Lung microvascular endothelial cell (primary cell): ENCODE results near the gene MTRFR. TPM values are rescaled to one million over a fixed set of nuclear protein-coding genes. Genes with fewer than 3 reads are reported as not detected.
"Not testable (repeated sequence)": the region's sequence is repeated elsewhere in the genome, so short reads cannot be mapped to it uniquely, and the experiment has no call there.

Experiments used
- DNase-seq, 2 donors: peaks; one replicate each; pipeline versions ENCODE4 v3.0.0 to v3.0.0-alpha.2; 2010; ENCODE audit warnings: low read depth in 2 of 2
- total RNA-seq: library from RNA; depleted of rRNA; stranded (reverse); fragments of >200 nt; gene quantifications from 2 replicates; pipeline ENCODE4 v1.2.1, GENCODE V29; 2014

The MTRFR gene
- total RNA-seq, result 7.4 and 7.7 TPM in 2 replicates

DNA sequence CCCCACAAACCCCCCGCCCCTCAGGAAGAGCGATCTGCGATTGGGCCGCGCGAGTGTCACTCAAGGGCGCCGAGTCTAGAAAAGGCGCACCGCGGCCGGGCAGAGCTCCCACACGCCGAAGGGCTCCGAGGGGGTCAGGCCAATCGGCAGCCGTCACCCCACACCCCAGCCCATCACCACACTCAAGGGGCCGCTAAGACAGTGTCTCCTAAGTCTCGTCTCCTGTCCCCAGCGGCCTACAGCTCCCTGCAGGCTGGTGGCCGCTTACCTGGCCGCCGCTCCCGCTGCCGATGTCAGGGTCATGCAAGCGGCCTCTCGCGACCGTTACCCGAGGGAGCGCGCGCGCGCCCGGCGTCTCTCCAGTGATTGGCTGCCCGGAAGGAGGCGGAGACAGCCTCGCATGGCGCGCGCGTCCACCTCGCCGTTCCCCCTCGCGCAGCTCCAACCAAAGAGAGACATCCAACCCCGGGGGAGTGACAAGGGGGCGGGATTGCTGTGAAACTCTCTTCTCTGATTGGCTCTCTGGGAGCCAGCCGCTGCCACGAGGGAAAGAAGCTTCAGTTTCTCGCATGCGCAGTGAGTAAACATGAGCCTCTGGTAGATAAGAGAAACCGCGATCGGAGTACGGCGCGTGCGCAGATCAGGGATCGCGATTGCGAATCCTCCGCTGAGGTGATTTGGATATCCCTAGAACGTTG lies at the start of gene MTRFR, which contains the start of gene MPHOSPH9:
TSS of gene MTRFR (plus strand) at position 630 of the 698 bp plus-strand sequence. CDS start 20,239 bp downstream, outside the sequence.
TSS of gene MPHOSPH9 (minus strand) at position 335 of the 698 bp plus-strand sequence. CDS start 2,777 bp downstream, outside the sequence.
- peak; percentile 100 for DNase-seq

DNA sequence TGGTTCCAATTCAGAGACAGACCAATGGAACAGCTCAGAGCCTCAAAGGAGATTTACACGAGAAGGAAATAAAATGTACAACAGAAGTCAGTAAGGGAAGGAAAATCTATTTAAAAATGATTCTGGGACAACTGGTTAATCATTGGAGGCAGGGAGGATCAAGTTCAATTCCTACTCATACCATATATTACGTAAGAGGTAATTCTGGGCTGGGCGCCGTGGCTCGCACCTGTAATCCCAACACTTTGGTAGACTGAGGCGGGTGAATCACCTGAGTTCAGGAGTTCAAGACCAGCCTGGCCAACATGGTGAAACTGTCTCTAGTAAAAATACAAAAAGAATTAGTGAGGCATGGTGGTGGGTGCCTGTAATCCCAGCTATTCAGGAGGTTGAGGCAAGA lies 45.6 kb upstream of the MTRFR start:
- no peak for DNase-seq

DNA sequence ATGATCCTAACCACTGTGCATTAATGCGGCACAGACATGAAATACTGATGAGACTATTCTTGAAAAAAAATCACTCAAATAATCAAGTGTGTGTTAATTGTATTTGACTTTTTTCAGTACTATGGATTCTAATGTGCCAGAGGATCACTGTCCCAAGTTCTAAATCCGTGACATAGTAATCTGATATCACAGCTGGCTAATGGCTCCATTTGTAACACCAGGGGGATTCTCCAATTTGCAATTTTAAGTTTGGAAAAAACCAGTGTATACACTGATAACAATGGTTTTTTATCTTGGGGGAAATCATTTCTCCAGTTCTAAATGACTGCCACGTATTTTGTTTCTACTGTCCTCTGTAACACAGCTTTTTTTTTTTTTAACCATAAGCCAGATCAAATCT lies 33.3 kb upstream of the MTRFR start:
- no peak for DNase-seq

DNA sequence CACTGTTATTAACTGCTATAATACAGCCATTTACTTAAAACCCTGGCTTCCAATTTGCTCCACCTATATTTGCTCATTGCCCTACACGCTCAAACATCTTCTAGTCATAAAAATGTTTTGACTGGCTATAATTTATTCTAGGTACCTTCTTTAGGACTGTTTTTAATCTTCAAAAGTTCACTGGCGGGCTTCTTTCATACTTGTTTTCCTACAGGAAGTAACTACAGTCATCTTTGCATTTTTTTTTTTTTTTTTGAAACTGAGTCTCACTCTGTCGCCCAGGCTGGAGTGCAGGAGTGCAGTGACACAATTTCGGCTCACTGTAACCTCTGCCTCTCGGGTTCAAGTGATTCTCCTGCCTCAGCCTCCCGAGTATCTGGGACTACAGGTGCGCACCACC lies 32.8 kb upstream of the MTRFR start:
- DNase-seq, result no peak

DNA sequence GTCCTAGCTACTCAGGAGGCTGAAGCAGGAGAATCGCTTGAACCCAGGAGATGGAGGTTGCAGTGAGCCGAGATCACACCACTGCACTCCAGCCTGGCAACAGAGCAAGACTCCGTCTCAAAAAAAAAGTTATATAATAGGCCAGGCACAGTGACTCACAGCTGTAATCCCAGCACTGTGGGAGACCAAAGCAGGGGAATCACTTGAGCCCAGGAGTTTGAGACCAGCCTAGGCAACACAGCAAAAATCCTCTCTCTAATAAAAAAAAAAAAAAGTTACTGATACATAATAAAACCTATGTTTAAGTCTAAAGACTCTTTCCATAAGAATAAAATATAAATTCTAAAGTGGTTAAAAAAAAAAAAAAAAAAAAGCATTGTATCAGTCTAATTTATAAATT lies 26.4 kb upstream of the MTRFR start:
- not testable (repeated sequence) for DNase-seq

DNA sequence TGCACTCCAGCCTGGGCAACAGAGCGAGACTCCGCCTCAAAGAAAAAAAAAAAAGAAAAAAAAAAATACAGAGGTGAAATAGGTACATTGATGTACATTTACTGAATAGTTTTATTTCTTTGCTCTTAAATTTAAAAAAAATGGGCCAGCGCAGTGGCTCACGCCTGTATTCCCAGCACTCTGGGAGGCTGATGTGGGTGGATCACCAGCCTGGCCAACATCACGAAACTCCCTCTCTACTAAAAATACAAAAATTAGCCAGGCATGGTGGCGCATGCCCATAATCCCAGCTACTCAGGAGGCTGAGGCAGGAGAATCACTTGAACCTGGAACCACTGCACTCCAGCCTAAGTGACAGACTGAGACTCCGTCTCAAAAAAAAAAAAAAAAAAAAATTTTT lies 25.4 kb upstream of the MTRFR start:
- DNase-seq, result not testable (repeated sequence)

DNA sequence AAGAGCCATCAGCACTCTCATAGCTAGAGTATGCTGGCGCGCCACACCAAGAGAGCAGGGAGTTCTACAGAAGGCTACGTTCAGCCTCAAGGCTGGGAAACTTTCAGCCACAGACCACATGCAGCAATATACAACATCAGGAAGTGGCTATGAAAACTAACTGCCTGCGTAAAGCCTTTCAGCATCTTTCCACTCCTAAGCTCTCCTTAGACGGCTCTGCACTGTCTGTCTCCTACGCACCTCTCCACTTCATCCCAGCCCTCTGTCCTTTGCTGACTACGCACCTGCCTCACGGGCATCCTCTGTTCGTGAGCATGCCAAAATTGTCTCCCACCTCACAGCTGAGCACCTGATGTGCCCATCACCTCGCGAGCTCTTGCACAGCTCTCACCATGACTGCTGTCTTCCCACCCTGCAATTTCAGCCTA lies 10.0 kb upstream of the MTRFR start:
- DNase-seq, result no peak

DNA sequence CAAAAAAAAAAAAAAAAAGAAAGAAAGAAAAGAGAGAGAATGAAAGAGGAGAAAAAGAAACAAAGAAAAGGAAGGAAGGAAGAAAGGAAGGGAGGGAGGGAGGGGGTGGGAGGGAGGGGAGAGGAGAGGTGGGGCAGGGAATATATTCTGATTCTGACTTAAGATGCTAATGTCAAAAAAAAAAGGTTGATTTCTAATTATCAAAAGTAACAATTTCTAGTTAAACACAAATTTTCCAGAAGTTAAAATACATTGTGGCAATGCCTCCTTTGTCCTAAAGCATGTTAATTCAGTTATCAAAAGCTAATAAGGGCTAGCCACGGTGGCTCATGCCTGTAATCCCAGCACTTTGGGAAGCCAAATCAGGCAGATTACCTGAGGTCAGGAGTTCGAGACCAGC lies 7.8 kb upstream of the MTRFR start:
- DNase-seq, result no peak

DNA sequence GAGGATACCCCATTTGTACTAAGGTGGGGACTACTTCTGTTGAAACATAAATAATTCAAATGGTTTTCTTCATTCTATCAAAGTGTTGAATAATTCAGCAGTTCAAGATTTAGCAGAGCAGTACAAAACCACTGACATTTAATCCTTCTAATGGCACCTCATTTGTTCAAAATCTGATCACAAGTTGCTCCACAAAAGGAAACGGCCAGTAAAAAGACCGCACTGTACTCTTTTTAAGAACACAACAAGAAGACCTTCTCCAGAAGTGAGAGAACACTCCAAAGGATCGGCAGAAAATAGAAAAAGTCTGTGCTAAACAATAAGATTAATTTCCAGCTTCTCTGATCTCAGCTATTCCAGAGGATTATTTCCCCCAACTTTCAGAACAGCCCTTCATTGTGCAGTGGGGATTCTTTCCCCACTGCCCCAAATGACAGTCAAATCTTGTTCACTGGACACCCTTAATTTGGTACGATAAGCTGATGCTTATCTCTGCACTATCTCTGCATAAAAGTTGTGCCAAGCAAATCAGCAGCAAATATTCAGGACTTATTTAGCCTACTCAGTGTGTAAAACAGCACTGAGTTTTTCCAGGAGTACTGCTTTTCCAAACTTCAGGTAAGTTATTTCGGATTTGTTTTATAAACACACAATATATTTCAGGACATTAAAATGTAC lies 5.5 kb upstream of the MTRFR start:
- DNase-seq, result no peak

DNA sequence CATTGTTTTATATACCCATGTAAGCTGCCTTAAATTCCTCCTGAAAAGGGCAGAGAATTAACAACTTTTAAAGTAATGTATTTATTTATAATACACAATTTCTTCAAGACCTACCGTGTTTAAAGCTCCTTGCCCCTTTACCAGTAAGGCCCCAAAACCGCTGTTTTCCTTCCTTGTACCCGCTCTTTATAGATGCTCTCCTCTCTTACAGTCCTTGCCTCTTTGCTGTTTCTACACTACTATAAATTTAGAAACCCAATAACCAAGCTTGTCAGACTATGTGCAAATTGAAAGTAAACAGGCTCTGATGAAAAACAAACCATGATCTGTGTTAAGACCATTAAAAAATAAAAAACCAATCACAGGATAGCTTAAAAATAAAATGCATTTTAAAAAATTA lies 4.2 kb upstream of the MTRFR start:
- no peak for DNase-seq

DNA sequence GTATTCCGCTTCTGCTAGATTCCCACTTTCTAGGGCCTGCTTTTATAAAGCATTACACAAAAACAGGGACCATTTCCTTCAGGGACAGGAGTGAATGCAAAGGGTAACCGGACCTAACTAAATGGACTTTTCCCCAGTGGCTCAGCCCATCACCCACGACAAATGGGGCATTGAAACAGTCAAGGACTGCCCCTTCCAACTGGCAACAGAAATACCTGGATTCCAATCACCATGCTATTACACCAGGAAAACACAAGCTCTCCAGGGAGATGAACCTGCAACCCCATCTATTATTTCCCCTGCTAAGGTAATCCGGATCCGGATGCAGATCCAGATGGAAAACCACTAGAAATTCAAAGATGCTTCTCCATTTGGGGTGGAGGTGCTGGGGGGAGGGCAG lies 1.3 kb upstream of the MTRFR start:
- DNase-seq, result peak in 1 of 2 donors; percentile 78

DNA sequence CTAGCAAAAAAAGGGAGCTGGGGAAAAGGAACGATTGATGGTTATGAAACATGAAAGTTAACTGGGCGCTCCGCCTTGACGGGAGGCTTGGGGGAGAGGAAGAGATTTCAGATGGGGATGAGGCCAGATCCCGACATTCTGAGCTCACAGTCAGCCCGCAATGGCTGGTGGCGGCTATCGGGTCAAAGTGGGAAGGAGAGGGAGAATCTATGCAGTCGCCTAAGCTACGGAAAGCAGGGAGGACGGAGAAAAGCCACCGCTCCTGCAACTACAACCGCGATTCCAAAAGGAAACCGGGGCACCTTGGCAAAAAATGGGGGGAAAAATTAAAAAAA lies 797 bp upstream of the MTRFR start:
- no peak for DNase-seq

DNA sequence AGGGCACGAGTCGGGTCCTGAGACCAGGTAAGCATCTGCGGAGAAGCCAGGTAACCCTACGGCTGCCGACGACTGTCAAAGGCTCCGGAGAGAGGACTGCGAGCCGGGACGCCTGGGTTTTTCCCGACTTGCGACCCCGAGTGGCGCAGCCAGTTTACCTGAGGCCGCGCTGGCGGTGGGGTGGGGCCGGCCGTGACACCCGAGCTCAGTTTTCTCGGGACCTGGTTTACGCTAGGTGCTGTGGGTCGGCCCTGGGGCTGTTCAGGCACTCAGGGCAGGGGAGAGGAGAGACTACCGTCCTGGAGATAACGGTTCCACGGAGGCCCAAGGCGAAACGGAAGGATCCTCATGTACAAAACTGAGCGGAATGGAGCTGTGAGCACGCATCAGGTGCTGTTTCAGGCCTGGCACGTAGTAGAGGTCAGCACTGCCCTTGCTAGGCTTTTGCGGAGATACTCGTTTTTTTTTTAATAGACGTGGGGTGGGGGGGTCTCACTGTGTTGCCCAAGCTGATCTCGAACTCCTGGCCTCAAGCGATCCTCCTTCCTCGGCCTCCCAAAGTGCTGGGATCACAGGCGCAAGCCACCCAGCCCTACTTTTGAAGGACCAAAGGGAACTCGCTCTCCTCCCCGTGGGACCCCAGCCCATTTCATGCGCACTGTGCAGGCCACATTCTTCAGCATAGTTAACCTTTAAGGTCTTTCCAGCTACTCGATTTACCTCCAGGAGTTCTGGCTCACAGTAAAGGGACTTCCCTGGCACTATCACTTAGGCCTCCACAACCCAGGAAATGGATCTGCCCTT lies 471 bp downstream of the MTRFR start:
- peak; percentile 16 to 28 for DNase-seq

DNA sequence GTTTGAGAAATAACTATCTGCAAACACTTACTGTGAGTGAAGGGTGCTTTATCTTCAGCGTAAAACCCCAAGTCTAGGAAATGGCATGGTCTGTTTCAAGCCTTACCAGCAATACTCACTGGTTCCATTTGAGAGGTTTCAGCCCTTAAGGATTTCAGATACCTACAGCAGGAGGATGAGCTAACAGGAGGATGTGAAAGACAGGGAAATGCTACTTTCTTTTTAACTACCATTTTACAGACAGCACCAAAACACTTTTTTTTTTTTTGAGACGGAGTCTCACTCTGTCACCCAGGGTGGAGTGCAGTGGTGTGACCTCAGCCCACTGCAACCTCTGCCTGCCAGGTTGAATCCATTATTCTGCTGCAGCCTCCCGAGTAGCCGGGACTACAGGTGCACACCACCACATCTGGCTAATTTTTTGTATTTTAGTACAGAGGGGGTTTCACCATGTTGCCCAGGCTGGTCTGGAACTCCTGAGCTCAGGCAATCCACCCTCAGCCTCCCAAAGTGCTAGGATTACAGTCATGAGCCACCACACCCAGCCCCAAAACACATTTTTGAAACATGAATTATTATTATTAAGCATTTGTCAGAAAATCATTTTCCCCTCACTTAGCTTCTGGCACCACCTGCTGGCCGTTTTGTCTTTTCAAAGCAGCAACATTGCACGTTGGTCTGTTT lies 4.6 kb downstream of the MTRFR start:
- DNase-seq, result peak; percentile 80 to 84

DNA sequence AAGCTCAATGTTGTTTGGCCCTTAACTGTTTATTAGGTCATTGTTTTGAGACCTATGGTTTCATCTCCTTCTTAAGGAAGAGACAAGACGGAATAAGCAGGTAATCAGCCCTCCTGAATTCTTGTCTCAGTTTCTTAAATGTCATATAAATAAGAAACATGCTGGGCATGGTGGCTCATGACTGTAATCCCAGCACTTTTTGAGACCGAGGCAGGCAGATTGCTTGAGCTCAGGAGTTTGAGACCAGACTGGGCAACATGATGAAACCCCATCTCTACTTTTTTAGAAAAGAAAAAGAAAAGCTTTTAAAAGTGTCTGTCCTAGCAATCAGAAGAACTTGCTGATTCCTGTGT lies 5.1 kb downstream of the MTRFR start:
- DNase-seq, result no peak

DNA sequence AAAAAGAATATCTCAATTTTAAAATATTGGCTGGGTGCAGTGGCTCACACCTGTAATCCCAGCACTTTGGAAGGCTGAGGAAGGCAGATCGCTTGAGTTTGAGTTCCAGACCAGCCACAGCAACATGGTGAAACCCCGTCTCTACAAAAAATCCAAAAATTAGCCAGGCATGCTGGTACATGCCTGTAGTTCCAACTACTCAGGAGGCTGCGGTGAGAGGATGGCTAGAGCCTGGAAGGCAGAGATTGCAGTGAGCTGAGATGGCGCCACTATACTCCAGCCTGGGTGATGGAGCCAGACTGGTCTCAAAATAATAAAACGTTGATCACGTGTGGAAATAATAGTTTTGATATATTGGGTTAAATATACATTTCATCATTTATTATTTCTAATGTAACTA lies 5.7 kb downstream of the MTRFR start:
- no peak for DNase-seq

DNA sequence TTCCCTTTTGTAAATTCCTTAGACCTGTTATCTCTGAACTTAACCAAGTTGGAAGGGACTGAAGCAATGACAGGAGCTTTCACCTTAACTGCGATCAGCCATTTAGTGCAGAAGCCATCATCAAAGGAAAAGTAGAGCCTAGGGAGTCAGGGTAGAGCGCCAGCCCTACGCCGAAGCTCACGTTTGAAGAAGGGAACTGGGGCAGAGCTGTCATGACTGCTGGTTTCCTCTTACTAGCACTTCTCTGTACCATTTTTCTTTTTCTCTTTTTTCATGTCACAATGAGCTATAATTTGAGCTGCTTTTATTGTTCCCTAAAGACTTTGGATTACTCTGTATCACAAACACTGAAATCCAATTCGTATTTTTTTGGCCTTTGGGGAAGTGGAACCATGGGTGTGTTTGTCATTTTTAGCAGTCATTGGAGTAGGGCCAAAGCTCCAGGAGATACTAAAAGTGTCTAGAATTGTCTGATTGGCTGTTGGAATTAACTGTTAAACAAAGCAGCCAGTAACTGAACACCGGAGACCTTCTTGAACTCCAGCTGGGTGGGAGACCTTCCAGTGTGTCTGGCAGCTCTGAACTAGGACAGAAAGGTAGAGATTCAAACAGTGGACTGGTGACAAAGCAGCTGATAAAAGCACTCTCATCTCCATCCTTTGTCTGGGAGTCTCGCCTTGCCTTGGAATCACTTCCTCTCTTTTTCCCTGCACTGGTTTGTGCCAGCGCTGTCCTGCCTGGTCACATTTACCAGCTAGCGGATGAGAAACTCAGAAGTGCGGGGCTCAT lies 9.1 kb downstream of the MTRFR start:
- DNase-seq, result peak; percentile 56 to 63

DNA sequence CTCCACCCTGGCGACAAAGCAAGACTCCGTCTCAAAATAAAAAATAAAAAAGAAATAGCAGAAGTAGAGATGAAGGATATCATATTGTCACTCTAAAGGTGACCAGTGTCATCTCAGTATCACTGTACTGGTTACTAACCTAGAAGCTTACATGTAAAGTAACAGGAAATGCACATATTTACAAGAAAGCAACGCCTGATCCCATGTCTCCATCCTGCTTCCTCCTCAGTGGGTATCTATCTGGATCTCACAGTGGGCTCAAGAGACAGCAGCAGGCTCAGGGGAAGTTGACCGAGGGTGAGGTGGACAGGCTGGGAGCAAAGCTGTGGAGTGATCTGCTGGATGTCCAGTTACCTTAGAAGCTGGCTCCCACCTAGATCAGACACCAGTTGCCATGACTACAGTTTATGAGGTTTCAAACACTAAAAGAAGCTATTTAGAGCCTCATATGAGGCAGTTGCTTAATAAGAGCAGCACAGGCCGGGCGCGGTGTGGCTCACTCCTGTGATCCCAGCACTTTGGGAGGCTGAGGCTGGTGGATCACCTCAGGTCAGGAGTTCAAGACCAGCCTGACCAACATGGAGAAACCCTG lies 10.5 kb downstream of the MTRFR start:
- DNase-seq, result no peak

DNA sequence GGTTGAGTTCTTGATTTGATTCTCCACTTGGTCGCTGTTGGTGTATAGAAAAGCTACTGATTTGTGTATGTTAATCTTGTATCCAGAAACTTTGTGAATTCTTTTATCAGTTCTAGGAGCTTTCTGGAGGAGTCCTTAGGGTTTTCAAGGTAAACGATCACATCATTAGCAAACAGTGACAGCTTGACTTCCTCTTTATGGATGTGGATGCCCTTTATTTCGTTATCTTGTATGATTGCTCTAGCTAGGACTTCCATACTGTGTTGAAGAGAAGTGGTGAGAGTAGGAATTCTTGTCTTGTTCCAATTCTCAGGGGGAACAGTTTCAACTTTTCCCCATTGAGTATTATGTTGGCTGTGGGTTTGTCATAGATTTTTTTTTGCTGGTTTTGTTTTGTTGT lies 12.4 kb downstream of the MTRFR start:
- no peak for DNase-seq

DNA sequence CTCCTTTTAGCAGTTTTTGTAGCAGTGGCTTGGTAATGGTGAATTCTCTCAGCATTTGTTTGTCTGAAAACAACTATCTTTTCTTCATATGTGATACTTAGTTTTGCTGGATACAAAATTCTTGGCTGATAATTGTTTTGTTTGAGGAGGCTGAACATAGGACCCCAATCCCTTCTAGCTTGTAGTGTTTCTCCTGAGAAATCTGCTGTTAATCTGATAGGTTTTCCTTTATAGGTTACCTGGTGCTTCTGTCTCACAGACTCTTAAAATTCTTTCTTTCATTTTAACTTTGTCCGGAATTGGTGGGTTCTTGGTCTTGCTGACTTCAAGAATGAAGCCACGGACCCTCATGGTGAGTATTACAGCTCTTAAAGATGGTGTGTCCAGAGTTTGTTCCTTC lies 14.9 kb downstream of the MTRFR start:
- not testable (repeated sequence) for DNase-seq
